GM18519 (cell line): ENCODE data around the gene RAB4B.
"Not testable (repeated sequence)": the region's sequence is repeated elsewhere in the genome, so short reads cannot be mapped to it uniquely, and the experiment has no call there.

Source experiments
- ATAC-seq: cut with Tn5 transposase; IDR thresholded peaks from one replicate; pipeline ENCODE4 v1.9.1; 2021; ENCODE audit warnings: mild to moderate bottlenecking, moderate library complexity; ENCODE audit not compliant: unreplicated experiment, low FRiP score

The RAB4B gene

DNA sequence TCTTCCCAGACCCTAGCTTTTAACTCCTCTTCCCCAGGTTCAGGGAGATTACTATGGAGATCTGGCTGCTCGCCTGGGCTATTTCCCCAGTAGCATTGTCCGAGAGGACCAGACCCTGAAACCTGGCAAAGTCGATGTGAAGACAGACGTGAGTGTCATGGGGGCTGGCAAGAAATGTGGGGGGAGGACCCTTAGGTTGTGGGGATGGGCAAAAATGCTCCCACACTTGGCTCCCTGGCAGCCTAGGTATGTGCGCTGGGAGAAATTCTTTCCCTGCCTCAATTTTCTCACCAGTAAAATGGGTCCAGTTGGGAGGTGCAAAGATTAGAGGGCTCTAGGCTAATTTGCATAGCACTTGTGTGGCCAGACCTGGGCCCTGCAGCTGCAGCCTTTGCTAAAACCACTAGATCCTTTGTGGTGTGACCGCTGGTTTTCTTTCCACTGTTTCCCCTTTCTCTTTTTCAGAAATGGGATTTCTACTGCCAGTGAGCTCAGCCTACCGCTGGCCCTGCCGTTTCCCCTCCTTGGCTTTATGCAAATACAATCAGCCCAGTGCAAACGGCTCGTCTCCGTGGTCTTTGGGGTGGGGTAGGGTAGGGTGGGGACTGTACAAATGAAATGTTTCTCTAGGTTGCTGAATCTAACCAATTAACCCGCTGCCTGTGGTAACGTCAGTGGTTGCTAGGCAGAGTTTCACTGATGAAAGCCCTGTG is 959 bp upstream of the RAB4B start:
- peak; percentile 45 for ATAC-seq

DNA sequence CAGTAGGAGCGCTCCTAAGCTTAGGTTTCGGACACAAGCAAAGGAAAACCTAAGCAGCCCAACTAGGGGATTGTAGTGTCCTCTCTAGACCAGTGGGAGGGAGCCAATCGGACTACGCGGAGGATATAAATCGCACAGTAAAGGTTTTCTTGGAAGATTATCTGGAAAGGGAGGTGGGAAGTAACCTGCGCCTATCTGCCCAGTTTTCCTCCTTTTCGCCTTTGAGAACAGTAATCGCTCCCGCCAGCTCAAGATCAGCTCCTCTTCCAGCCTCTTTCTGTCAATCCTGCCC is 456 bp upstream of the RAB4B start:
- no peak for ATAC-seq

DNA sequence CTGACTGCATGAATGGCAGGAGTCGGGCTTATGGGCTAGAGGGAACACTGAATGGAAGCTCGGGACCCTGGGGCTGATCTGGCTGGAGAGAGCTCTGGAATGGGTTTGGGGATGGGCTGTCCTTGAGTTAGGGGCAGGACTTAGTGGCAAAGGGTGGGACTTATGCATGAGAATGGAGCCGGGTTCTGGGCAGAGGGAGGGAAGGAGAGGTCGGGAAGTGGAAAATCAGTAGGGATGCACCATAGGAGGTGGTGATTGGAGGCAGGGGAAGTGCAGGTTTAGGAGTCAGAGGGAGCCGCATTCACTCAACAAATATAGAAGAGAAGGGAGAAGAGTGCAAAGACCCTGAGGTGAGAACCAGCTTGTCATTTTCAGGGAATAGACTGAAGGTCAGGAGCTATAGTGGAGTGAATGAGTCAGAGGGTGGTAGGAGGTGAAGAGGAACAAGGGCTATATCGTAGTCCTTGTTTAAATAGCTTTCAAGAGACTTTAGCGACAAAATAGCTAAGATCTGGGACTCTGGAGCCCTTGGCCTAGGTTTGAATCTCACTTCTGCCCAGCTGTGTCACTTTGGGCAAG is 748 bp downstream of the RAB4B start:
- ATAC-seq = no peak

DNA sequence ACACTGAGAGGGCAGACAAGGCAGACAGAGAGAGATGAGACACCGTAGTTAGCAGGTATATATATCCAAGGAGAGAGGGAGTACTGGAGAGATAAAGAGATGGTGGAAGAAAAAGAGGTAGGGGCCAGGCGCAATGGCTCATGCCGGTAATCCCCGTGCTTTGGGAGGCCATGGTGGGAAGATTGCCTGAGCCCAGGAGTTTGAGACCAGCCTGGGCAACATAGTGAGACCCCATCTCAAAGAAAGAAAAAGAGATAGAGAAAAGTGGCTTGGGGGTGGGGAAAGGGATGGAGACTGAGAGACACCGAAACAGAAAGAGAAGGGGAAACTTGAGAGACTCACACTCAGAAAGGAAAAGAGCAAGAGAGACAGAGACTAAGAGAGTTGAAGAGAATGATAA is 2.5 kb downstream of the RAB4B start:
- ATAC-seq = no peak

DNA sequence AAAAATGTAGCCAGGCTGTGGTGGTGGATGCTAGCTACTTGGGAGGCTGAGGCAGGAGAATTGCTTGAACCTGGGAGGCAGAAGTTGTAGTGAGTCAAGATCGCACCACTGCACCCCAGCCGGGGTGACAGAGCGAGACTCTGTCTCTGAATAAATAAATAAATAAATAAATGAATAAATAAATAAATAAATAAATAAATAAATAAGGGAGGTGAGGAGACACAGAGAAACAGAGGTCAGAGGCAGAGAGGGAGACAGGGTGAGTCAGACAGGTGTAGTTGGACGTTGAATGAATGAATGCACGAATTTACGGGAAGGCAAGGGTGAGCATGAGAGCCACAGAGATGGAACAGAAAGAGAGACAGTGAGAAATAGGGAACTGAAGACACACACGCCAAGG is 3.1 kb downstream of the RAB4B start:
- ATAC-seq = no peak

DNA sequence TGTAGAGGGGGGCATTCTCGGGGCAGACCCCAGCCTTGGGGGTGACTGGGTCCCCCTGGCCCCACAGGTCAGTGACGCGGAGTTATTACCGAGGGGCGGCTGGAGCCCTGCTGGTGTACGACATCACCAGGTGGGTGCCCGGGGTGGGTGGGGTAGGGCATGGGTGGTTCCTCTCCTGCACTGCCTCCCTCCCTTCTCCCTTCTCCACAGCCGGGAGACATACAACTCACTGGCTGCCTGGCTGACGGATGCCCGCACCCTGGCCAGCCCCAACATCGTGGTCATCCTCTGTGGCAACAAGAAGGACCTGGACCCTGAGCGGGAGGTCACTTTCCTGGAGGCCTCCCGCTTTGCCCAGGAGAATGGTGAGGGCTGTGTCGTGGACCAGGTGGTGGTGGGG is 5.7 kb downstream of the RAB4B start:
- ATAC-seq = no peak

DNA sequence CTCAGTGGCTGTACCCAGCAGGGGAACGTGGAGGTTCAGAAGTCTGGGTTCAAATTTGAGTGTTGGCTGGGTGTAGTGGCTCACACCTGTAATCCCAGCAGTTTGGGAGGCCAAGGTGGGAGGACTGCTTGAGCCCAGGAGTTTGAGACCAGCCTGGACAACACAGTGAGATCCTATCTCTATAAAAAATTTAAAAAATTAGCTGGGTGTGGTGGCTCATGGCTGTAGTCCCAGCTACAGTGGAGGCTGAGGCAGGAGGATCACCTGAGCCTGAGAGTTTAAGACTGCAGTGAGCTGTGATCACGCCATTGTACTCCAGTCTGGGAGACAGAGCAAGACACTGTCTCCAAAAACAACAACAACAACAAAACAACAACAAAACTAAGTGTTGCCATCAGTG is 6.1 kb downstream of the RAB4B start:
- not testable (repeated sequence) for ATAC-seq

DNA sequence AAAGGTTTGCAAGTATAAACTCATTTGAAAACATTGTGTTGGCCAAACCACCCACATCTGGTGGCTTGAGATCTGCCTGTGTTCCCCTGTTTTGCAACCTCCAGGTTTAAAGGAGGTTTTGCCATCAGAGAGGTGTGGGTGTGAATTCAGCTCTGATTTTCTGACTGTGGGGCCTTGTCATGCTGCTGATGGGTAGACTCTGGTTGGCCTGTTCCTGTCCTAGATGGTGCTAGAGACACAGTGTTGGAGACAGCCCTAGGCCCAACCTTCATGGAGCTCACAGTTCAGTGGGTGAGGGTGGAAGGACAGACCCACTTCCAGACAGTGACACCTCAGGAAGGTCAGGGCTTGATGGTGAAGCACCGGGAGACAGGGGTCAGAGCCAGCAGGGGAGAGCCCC is 7.5 kb downstream of the RAB4B start:
- ATAC-seq = no peak

DNA sequence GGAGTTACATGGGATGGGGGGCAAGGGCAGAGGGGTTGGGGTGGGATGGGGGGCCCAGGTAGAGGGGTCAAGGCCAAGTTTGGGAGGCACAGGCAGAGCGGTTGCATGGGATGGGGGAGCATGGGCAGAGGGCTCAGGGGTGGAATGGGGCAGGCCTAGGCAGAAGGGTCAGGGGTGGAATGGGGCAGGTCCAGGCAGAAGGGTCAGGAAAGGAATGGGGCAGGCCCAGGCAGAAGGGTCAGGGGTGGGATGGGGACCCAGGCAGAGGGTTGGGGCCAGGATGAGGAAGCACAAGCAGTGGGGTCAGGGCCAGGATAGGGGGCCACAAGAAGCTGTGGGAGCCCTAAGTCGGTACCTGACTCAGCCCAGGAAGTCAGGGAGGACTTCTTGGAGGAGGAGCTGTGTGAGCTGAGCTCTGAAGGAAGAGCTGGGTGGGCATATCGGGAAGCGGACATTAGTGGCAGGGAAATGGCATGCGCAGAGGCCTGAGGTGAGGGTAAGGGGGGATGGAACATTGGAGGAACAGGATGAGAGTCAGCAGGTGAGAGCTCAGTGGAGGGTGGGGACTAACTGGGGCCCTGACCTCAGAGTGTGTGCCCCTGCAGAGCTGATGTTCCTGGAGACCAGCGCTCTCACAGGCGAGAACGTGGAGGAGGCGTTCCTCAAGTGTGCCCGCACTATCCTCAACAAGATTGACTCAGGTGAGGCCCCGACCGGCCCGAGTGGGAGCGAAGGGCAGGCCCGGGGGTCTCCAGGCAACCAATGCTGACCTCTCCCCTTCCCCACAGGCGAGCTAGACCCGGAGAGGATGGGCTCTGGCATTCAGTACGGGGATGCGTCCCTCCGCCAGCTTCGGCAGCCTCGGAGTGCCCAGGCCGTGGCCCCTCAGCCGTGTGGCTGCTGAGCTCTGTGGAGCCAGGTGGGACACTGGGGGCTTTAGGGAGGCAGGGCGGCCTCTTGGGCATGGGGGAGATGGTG is 8.3 kb downstream of the RAB4B start:
- no peak for ATAC-seq

DNA sequence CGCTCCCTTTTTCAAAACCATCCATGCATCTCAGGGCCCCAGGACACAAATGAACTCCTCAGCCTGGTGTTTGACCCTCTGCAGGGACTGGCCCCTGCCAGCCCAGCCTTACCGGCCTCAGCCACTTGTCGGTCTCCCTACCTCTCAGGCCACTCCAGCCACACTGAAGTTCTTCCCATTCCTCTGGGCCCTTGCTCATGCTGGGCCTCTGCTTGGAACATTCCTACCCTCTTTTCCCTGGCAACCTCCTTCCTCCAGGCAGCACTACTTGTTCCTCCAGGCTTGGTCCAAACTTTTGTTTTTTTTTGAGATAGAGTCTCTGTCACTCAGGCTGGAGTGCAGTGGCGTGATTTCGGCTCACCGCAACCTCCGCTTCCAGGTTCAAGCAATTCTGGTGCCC is 13.3 kb downstream of the RAB4B start:
- no peak for ATAC-seq

DNA sequence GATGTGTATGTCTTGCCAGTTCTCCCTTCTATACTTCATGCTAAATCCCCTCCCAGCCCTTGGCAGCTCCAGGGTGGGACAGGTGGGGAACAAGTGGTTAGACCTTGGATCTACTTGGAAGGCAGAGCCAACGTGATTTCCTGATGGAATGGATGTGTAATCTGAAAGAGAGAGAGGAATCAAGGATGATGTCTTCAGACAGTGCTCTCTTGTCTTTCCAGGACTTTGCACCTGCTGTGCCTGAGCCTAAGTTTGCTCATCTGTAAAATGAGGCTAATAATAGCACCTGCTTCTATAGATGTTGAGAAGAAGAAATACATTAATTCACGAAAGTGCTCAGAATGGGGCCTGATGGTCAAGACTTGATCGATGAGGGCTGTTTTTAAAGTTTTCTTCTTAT is 13.9 kb downstream of the RAB4B start:
- ATAC-seq = no peak

DNA sequence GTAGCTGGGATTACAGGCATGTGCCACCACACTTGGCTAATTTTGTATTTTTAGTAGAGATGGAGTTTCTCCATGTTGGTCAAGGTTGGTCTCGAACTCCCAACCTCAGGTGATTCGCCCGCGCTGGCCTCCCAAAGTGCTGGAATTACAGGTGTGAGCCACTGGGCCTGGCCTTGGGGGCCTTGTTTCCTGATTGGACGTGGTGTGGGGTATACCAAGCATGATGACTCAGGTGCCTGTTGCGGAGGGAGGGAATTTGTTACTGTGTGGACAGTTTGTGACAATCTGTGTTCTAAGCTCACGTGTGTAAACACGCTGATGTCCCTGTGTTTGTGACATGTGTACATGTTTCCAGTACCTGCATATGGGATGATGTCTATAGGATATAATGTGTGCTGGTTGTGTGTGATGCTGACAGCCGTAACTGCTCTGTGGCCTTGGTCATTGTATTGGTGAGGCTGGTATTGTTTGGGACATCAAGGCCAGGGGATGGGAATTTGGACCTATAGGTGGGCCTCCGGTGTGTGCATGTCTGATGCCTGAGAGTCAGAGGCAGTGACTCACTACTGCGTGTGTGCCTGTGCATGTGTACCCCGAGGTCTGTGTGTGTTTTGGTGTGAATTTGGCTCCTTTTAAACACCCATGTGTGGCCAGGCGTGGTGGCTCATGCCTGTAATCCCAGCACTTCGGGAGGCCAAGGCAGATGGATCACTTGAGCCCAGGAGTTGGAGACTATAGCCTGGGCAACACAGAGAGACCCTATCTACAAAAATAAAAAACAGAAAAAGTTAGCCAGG is 19.3 kb downstream of the RAB4B start:
- ATAC-seq = no peak

DNA sequence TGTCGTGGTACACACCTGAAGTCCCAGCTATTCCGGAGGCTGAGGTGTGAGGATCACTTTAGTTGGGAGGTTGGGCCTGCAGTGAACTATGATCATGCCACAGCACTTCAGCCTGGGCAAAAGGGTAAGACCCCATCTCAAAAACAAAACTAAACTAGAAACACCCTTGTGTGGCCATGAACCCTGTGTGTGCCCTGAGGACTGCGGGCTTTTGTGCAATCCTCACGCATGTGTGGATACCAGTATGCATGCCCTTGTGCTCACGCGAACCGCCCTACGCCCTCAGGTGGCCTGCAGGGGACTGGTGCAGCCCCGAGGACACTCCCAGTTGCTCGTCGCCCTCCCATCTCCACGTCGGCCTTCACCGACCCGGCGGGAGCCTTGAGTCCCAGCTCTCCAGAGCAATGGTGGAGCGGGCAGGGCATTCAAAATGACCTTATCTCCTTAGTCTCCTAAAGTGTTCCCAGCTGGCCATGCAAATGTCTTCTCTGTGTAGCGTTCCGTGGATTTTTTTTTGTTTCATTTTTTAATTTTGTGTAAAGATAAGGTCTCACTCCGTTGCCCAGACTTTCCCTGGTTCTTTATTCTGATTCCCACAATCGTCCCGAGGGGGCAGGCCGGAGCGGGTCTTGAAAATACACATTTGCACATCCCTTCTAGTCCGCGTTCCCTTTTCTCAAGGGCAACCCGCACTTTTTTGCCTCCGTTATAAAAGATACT is 20.1 kb downstream of the RAB4B start:
- ATAC-seq = peak; percentile 9

DNA sequence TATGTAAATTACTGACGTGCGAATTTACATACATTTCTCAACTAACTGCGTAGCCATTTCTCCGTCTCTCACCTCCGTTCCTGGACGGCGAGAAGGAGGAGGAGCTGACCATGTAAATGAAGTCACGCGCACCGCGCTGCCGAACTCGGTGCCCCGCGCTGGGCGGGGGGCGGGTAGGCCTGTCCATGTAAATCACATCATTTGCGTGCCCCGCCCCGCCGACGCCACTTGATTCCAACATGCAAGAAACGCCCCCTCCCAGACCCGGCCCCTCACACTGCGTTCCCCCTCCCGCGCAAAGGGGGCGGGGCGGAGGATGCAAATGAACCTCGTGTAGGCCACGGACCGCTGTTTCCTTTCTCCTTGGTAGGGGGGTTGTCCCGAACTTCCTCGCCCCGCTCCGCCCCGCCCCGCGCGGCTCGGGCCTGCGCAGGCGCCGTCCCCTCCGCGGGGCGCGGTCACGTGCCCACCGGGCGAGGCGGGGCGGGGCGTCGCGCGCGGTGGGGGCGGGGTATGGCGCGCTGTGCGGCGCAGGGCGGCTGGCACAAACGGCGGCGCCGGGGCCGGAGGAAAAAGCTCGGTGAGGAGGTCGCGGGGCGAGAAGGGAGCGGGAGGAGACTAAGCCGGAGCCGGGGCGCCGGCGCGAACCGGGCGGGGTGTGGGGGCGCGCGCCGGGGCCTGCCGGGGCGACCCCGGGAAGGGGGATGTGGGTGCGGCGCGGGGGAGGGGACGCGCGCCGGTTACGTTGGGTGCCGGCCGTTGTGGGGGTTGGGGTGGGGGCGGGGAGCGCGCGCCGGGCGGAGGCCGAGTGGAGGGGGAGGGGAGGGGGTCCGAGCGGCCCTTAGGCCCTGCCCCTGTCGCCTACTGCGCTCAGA is 20.9 kb downstream of the RAB4B start, which contains the start of gene EGLN2:
EGLN2 (plus strand) TSS at position 509 of the 875 bp plus-strand sequence. CDS start 1,382 bp downstream, outside the sequence.
- ATAC-seq = peak; percentile 47

DNA sequence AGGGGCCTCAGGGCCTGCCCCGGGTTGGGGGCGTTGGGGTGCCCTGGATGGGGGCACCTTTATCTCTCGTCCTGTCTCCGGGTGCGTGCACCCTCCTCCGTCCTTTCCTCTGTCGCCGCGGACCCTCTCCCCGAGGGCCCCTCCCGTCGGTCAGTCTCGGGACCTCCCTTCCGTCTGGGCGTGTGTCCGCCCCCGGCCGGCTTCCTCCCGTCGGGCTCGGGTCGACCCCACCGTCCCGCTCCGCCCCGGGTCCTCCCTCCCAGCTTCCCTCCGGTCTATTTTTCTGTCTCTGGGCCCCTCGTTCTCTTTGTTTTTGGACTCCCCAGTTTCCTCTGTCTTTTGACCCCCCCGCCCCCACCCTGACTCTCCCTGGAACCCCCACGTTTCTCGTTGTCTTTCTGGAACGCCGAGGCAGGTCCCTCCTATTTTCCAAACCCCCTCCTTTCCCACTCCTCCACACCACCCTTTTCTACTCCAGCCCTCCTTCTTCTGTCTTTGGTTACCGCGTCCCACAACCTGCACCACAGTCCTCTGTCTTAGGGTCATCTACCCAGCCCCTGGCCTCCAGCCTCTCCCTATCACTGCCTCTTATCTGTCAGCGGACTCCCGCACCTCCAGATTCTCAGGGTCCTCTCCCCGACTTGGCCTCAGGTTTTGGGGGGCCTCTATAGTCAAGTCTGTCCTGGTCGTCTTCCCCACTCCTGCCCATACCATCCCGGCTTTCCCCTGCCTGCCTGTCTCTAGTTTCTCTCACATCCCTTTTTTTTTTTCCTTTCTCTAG is 21.7 kb downstream of the RAB4B start:
- ATAC-seq = no peak

DNA sequence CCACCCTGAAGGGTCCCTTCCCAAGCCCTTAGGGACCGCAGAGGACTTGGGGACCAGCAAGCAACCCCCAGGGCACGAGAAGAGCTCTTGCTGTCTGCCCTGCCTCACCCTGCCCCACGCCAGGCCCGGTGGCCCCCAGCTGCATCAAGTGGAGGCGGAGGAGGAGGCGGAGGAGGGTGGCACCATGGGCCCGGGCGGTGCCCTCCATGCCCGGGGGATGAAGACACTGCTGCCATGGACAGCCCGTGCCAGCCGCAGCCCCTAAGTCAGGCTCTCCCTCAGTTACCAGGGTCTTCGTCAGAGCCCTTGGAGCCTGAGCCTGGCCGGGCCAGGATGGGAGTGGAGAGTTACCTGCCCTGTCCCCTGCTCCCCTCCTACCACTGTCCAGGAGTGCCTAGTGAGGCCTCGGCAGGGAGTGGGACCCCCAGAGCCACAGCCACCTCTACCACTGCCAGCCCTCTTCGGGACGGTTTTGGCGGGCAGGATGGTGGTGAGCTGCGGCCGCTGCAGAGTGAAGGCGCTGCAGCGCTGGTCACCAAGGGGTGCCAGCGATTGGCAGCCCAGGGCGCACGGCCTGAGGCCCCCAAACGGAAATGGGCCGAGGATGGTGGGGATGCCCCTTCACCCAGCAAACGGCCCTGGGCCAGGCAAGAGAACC is 22.4 kb downstream of the RAB4B start:
- ATAC-seq = no peak

DNA sequence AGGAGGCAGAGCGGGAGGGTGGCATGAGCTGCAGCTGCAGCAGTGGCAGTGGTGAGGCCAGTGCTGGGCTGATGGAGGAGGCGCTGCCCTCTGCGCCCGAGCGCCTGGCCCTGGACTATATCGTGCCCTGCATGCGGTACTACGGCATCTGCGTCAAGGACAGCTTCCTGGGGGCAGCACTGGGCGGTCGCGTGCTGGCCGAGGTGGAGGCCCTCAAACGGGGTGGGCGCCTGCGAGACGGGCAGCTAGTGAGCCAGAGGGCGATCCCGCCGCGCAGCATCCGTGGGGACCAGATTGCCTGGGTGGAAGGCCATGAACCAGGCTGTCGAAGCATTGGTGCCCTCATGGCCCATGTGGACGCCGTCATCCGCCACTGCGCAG is 22.9 kb downstream of the RAB4B start:
- ATAC-seq = no peak
